Ramos (cell line): ENCODE measurements around the gene HTT-AS.

ENCODE experiments used
- in situ Hi-C: fragments of 300-500 bp; cut with MboI; formaldehyde crosslinking; loops from one replicate; pipeline ENCODE4 v1.14.3; 2022; ENCODE audit warnings: low sequenced_read_pairs; ENCODE audit not compliant: unreplicated experiment

Gene HTT-AS

GRCh38 chr4:3074078-3074845 is at the start of gene HTT-AS, which contains the start of gene HTT:
TSS of gene HTT-AS (minus strand) at chr4:3074538.
TSS of gene HTT (plus strand) at chr4:3074681. CDS start at chr4:3074826, 145 bp downstream.
- in situ Hi-C loops = no loop called here

- in situ Hi-C loops = no loop called here
These were observed 48.9 kb upstream of the HTT-AS start for GRCh38 chr4:3123181-3123671.

- in situ Hi-C loops = no loop called here
These were observed 47.8 kb upstream of the HTT-AS start for GRCh38 chr4:3122081-3122563.

- in situ Hi-C loops = no loop called here
These were observed 47.3 kb upstream of the HTT-AS start for GRCh38 chr4:3121596-3121995.

- in situ Hi-C loops = no loop called here
These were observed 46.8 kb upstream of the HTT-AS start for GRCh38 chr4:3121110-3121509.

- in situ Hi-C loops = no loop called here
These were observed 45.1 kb upstream of the HTT-AS start for GRCh38 chr4:3119464-3119863.

GRCh38 chr4:3118312-3118711 is 44.0 kb upstream of the HTT-AS start:
- in situ Hi-C loops = no loop called here

GRCh38 chr4:3116955-3117354 is 42.6 kb upstream of the HTT-AS start:
- in situ Hi-C loops = no loop called here

- in situ Hi-C loops = no loop called here
These were observed 41.4 kb upstream of the HTT-AS start for GRCh38 chr4:3115637-3116270.

GRCh38 chr4:3114377-3114776 is 40.0 kb upstream of the HTT-AS start:
- in situ Hi-C loops = no loop called here

- in situ Hi-C loops = no loop called here
These were observed 38.5 kb upstream of the HTT-AS start for GRCh38 chr4:3112609-3113469.

GRCh38 chr4:3112201-3112600 is 37.9 kb upstream of the HTT-AS start:
- in situ Hi-C loops = no loop called here

- in situ Hi-C loops = no loop called here
These were observed 37.1 kb upstream of the HTT-AS start for GRCh38 chr4:3111461-3111860.

- in situ Hi-C loops = no loop called here
These were observed 33.9 kb upstream of the HTT-AS start for GRCh38 chr4:3108211-3108610.

GRCh38 chr4:3107691-3108121 is 33.4 kb upstream of the HTT-AS start:
- in situ Hi-C loops = no loop called here

- in situ Hi-C loops = no loop called here
These were observed 32.9 kb upstream of the HTT-AS start for GRCh38 chr4:3107271-3107670.

GRCh38 chr4:3106339-3107186 is 32.2 kb upstream of the HTT-AS start:
- in situ Hi-C loops = no loop called here

- in situ Hi-C loops = loop anchor here (25.0 kb wide), 1 partner anchor 1386 kb away; the partner anchor contains the start of genes SLBP, TACC3 and TMEM129
These were observed 24.0 kb upstream of the HTT-AS start for GRCh38 chr4:3098346-3098745.

- in situ Hi-C loops = loop anchor here (25.0 kb wide), 1 partner anchor 1384 kb away; the partner anchor contains the start of genes SLBP, TACC3 and TMEM129
These were observed 21.9 kb upstream of the HTT-AS start for GRCh38 chr4:3096202-3096601.
